ENCODE data around the gene TMTC2.

TMTC2 gene

DNA sequence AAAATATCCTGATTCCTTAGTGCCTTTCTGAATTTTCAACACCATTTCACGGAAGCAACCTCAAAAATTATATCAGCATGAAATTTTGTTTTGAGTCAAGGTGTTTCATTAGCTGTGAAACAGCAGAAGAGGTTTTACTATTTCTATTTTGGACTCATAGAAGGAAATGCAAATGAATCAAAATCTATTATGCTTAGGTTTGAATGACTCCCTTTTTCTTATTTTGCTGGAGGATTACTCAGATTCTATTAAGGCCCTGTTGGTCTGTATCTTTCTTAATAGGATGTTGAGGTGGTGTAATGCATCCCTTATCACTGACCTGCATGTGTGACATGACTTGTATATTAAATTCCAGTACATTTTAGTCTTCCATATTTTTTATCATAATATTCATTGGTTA lies 165.8 kb downstream of the TMTC2 start:
- no peak for DNase-seq

GRCh38 chr12:82855872-82856271 lies 169.2 kb downstream of the TMTC2 start:
- DNase-seq, result no peak

DNA sequence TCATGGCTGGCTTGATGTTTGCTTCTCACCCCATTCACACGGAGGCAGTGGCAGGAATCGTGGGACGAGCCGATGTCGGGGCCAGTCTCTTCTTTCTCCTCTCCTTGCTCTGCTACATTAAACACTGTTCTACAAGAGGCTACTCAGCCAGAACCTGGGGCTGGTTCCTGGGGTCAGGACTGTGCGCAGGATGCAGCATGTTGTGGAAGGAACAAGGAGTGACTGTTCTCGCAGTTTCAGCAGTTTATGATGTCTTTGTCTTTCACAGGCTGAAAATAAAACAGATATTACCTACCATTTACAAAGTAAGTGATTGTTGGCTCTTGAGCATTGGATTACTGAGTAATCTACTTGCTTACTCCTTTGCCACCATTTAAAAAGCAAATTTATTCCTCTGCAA lies 170.6 kb downstream of the TMTC2 start:
- DNase-seq, result no peak

DNA sequence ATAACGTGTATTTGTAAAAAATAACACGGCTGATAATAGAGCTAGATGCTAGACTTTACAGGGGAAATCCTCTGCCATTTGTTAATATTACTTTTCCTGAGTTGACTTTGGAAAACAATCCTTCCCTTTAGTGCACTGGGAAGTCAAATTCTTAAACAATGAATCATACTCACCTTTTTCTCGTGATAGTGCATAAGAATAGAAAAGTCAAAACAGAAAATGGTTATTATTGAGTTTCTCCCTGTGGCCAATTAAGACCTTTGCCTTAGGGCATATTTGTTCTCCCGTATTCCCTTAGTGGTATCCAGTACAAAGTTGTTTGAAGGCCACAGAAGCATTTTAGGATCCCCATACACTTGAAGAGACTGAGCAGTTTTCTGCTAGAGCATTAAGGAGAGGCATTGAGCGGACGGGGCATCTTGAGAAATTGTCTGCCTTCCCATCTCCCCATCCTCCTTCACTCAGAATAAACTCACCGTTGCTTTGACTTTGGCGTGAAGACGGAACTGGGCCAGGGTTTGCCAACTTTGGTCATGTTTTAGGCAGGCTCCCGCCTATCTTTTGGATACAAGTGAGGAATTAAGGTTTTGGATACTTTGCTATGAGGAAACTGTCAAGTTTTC lies 171.3 kb downstream of the TMTC2 start:
- no peak for DNase-seq

GRCh38 chr12:82858534-82858917 lies 171.8 kb downstream of the TMTC2 start:
- no peak for DNase-seq

- no peak for DNase-seq
Measured at GRCh38 chr12:82862069-82862841, 175.5 kb downstream of the TMTC2 start.

- DNase-seq, result no peak
Measured at GRCh38 chr12:82862876-82863649, 176.4 kb downstream of the TMTC2 start.

DNA sequence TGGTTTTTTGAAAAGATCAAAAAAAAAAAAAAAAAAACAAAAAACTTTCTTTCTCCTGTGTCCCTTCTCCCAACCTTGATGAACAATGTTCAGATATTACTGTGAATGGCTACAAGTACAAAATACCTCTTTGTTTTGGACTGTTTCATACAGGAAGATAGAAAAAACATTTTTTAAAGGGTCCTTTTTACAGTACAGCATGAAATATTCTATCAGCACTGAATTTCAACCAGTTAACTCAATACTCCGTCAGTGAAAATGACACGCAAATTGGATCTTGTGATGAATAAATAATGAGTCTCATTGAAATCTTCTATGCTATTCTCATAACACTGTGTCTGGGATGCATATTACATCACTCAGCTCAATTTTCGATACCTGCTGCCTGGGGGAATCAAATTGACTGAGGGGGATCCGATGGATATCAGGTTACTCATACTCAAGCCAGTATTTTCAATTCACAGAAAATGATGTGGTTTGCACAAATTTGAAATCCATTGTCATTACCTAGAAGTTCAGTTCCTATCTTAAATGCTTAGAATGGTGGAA lies 179.6 kb downstream of the TMTC2 start:
- DNase-seq, result no peak

GRCh38 chr12:82866946-82867345 lies 180.2 kb downstream of the TMTC2 start:
- no peak for DNase-seq

- no peak for DNase-seq
Measured at GRCh38 chr12:82867762-82868500, 181.2 kb downstream of the TMTC2 start.

DNA sequence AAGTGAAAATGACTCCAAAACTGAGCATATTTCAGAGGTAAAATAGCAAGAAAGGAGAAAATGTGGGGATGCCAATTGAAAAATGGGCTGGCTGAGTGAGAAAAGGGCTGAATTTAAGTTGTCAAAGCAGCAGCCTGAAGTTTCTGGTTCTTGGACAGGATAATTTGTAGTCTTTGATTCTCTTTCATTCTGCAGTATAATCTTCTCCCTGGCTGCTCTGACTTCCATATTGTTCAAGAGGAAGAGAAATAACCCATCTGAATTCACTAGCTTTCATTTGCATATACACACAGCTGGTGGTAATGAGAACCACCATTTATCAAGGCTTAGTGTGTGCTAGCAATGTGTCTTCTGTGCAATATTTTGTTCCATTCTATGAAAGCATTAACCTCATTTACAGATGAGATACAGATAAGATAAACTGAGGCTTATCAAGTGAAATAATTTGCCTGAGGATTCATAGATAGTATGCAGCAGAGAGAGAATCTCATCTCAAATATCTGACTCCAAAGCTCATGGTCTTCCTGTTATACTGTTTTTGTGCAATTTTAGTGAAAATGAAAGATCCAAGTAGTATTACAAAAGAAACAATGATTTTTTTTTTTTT lies 184.2 kb downstream of the TMTC2 start:
- no peak for DNase-seq

DNA sequence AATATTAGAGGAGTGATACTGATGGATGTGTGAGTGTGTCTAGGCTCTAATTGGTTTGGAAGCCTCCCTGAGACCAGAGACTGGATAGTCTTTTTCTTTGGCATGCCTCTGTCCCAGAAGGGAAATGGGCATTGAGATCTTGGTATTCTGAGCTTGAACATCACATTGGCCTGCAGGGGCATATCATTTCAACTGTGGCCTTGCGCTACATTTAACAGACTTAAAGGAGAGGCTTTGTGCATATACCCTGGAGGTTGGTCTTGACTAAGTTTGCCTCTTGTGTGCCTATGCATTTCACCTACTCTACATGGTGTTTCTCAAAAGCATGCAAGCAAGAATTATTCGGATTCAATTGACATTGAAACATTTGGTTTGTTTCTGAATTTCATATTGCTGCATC lies 185.4 kb downstream of the TMTC2 start:
- no peak for DNase-seq

- DNase-seq, result no peak
Measured at GRCh38 chr12:82873309-82873708, 186.6 kb downstream of the TMTC2 start.

GRCh38 chr12:82873951-82874350 lies 187.2 kb downstream of the TMTC2 start:
- DNase-seq, result no peak

- DNase-seq, result no peak
Measured at GRCh38 chr12:82874945-82875344, 188.2 kb downstream of the TMTC2 start.

GRCh38 chr12:82876075-82876474 lies 189.4 kb downstream of the TMTC2 start:
- DNase-seq, result no peak

DNA sequence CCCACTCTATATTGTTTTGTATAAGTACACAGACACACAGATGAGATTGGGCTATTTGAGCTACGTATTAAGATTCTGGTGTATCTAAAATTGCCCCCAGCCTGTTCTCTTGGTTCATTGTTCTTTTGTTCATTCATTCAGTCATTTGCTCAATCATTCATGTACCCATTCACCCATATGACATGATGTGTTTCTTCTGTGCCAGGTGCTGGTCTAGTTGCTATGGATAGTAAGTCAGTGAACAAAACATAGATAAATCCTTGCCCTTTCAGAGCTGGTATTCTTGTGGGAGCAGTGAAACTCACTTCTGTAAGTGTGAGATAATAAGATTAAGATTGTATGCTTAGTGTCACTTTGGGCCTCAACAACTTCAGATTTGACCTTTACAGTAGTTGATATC lies 191.3 kb downstream of the TMTC2 start:
- DNase-seq, result no peak

GRCh38 chr12:82880442-82880901 lies 193.8 kb downstream of the TMTC2 start:
- no peak for DNase-seq

GRCh38 chr12:82883394-82884355 lies 197.0 kb downstream of the TMTC2 start:
- DNase-seq, result no peak

DNA sequence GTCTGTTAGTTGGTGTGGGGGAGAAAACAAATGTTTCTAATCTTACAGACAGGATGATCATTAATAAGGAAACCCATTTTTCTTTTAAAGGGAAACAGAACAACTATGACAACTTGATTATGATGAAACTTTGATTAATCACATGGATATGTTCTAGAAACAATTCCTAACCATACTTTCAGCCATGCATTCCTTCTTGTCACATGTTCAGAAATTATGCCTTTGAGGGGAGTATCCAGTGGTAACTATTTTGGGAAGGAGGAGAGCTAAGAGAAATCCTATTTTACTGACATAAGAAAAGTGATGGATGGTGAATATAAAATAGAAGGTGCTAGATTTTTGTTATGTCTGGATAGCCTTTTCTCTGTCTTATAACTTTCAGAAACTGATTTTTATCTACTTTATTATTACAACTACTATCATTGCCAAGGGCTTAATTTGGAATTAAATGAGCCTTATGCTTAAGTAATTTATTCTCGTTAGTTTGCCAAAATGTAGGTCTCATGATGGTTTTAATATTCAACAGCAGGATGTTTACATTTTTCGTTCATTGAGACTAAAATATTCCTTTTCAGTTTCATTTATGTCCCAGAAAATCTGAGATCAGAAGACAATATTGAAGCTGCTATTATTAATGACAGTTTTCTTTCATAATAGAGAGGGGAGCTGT lies 200.1 kb downstream of the TMTC2 start:
- no peak for DNase-seq

GRCh38 chr12:82893896-82894295 lies 207.2 kb downstream of the TMTC2 start:
- DNase-seq, result no peak

All from AML-193 (cell line).